ENCODE data around the gene ADAT3.

DNA sequence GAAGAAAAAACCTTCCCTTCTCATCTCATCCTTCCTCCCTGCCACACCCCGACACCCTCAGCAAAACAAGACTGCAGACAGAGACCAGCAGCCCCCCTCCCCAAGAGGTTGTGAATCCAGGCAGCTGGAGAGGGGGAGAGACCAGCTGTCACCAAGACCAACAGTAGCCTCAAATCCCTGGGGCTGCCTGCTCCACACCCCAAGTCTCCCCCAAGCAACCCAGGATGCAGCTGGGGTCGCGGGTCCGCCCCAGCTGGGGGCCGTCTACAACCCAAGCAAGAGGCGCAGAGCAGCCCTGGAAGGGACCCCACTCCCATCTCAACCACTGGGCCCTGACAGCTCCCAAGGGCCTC, 48.9 kb upstream of the ADAT3 start:
- no peak for TF ChIP-seq POLR2A (IDR thresholded peaks at IDR 0.05; ENCODE audit: low read length)
- no peak for TF ChIP-seq RAD21 (conservative IDR thresholded peaks at IDR 0.05 in 1 of 2, IDR thresholded peaks at IDR 0.05 in 1 of 2)
- no peak for TF ChIP-seq CTCF (IDR thresholded peaks at IDR 0.05)
- TF ChIP-seq, protein P1, sequence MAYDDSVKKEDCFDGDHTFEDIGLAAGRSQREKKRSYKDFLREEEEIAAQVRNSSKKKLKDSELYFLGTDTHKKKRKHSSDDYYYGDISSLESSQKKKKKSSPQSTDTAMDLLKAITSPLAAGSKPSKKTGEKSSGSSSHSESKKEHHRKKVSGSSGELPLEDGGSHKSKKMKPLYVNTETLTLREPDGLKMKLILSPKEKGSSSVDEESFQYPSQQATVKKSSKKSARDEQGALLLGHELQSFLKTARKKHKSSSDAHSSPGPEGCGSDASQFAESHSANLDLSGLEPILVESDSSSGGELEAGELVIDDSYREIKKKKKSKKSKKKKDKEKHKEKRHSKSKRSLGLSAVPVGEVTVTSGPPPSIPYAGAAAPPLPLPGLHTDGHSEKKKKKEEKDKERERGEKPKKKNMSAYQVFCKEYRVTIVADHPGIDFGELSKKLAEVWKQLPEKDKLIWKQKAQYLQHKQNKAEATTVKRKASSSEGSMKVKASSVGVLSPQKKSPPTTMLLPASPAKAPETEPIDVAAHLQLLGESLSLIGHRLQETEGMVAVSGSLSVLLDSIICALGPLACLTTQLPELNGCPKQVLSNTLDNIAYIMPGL (CRISPR knock-in tag; IDR thresholded peaks at IDR 0.05; ENCODE audit: borderline replicate concordance): no peak
- TF ChIP-seq NPAS2 (CRISPR knock-in tag; IDR thresholded peaks at IDR 0.05; ENCODE audit: borderline replicate concordance): no peak
- TF ChIP-seq SMC3 (IDR thresholded peaks at IDR 0.05): no peak
- no peak for TF ChIP-seq RCOR1 (IDR thresholded peaks at IDR 0.05; ENCODE audit: low read depth, low read length)
- TF ChIP-seq RFX5 (IDR thresholded peaks at IDR 0.05): no peak
- no peak for TF ChIP-seq NFE2L2 (conservative IDR thresholded peaks at IDR 0.05; ENCODE audit: low read length)
- TF ChIP-seq MYC (IDR thresholded peaks at IDR 0.05; ENCODE audit: borderline replicate concordance, low read length): no peak
- no peak for TF ChIP-seq RARB (CRISPR knock-in tag; IDR thresholded peaks at IDR 0.05)
- TF ChIP-seq TFCP2L1 (CRISPR knock-in tag; IDR thresholded peaks at IDR 0.05): no peak
- no peak for TF ChIP-seq ESRRA (IDR thresholded peaks at IDR 0.05; ENCODE audit: borderline replicate concordance, low read length)
- no peak for TF ChIP-seq EHMT2 (IDR thresholded peaks at IDR 0.05; ENCODE audit: low read depth)
